Lower leg skin (tissue), 4 donors: ENCODE results near the gene HS6ST3. TPM values are rescaled to one million over a fixed set of nuclear protein-coding genes. Genes with fewer than 3 reads are reported as not detected.

ENCODE experiments used
- DNase-seq, 2 donors: peaks; one replicate each; pipeline ENCODE4 v3.0.0-alpha.2; 2019; ENCODE audit warnings: low spot score in 2 of 2
- H3K4me3 ChIP-seq: fragments of 200-600 bp; sonication (generic); 2 replicates; pipeline ENCODE4 v1.5.1; 2017; ENCODE audit warnings: mild to moderate bottlenecking, low read depth; ENCODE audit not compliant: poor library complexity, severe bottlenecking
- POLR2A ChIP-seq, 2 donors: fragments of 450-650 bp; IDR thresholded peaks; one replicate each; pipeline ENCODE4 v1.6.1; 2016 to 2017; ENCODE audit warnings: antibody characterized with exemption in 2 of 2, mild to moderate bottlenecking in 1 of 2, moderate library complexity in 1 of 2
- WGBS, 2 donors: methylation state at CpG; one replicate each; pipeline ENCODE4 v1.1.5; 2018; 5-methylcytosine and 5-hydroxymethylcytosine counted together
- intact Hi-C: fragments of 100-400 bp; cut with DNase I; formaldehyde crosslinking; loops from one replicate; pipeline ENCODE4 v1.15.0; 2023; ENCODE audit warnings: low total_unique reads
- total RNA-seq, 4 donors: library from RNA; depleted of rRNA; stranded (reverse); fragments of >200 nt; gene quantifications; one replicate each; pipeline ENCODE4 v1.1.0, GENCODE V29; 2016
- TF ChIP-seq, protein P1 (sequence below), 3 donors: fragments of 450-650 bp; IDR thresholded peaks; one replicate each; pipeline ENCODE4 v1.5.1; 2016; ENCODE audit warnings: antibody characterized with exemption in 3 of 3, mild to moderate bottlenecking in 3 of 3, moderate library complexity in 2 of 3

HS6ST3 gene
- total RNA-seq, 4 donors from 2014 or later = 0.72 to 1.5 (median 0.87) TPM

DNA sequence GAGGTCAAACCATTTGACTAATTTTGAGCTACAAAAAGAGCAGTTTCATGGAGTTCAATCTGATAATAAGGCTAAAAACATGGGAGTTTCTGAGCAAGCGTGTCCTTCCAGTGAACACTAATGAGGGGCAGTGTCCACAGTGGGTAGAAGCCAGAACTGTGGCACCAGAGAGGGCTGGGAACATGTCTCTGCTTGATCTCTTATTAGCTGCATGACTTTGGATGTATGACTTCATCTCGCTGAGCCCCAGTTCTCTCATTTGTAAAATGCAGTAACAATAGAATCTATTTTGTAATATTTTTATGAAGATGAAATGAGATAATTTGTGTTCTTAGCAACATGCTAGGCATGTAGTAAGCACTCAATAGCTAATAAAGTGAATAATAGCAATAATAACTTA lies 69.8 kb downstream of the HS6ST3 start:
- intact Hi-C loops = no loop called here

DNA sequence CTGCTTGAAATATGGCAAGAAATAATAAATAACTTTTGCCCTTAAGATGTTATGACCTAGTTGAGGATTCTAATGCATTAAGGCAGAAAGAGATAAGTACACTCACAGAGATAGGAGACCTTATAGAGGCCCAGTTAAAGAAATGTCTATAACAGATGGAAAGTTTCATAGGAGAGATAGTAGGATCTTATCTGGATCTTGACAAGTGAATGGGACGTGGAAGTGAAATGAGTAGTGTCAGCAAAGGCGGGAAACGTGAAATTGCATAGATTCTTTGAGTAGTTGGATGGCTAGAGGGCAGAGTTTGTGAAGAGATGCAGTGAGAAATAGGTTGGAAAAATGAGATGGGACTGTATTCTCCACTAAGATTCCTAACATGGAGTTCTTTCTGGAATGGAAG lies 71.2 kb downstream of the HS6ST3 start:
- TF ChIP-seq, protein P1, sequence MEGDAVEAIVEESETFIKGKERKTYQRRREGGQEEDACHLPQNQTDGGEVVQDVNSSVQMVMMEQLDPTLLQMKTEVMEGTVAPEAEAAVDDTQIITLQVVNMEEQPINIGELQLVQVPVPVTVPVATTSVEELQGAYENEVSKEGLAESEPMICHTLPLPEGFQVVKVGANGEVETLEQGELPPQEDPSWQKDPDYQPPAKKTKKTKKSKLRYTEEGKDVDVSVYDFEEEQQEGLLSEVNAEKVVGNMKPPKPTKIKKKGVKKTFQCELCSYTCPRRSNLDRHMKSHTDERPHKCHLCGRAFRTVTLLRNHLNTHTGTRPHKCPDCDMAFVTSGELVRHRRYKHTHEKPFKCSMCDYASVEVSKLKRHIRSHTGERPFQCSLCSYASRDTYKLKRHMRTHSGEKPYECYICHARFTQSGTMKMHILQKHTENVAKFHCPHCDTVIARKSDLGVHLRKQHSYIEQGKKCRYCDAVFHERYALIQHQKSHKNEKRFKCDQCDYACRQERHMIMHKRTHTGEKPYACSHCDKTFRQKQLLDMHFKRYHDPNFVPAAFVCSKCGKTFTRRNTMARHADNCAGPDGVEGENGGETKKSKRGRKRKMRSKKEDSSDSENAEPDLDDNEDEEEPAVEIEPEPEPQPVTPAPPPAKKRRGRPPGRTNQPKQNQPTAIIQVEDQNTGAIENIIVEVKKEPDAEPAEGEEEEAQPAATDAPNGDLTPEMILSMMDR (IDR thresholded peaks at IDR 0.05) = no peak
- TF ChIP-seq POLR2A (IDR thresholded peaks at IDR 0.05) = no peak
- 77 to 78% methylated on average over 3 of the region's 3 CpGs for WGBS, 2 donors
- intact Hi-C loops = no loop called here

More for the DNA sequence above, 69.8 kb downstream of the HS6ST3 start:
- no peak for DNase-seq
- TF ChIP-seq, protein P1 (IDR thresholded peaks at IDR 0.05) = no peak
- no peak for TF ChIP-seq POLR2A (IDR thresholded peaks at IDR 0.05)
- 82 to 86% methylated on average over 2 of the region's 2 CpGs for WGBS, 2 donors
- H3K4me3 ChIP-seq = no peak overlapping the region

DNA sequence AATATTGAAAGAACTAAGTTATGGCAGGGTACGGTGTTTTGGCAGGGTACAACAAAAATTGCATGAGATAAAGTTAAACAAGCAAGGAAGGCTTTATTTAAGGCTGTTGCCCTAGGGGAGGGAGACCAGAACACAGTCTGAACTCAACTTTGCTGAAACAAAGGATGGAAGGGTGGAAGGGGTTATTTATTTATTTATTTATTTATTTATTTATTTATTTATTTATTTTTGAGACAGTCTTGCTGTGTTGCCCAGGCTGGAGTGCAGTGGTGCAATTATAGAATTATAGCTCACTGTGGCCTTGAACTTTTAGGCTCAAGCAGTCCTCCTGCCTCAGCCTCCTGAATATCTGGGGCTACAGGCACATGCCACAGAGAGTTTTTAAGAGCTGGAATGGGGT lies 75.9 kb downstream of the HS6ST3 start:
- WGBS, 2 donors = 84 to 92% methylated on average over 1 of the region's 1 CpG
- H3K4me3 ChIP-seq = no peak overlapping the region
- intact Hi-C loops = no loop called here
- no peak for DNase-seq
- TF ChIP-seq POLR2A (IDR thresholded peaks at IDR 0.05) = no peak
- TF ChIP-seq, protein P1 (IDR thresholded peaks at IDR 0.05) = no peak

More for the DNA sequence above, 71.2 kb downstream of the HS6ST3 start:
- no peak overlapping the region for H3K4me3 ChIP-seq
- DNase-seq = no peak

DNA sequence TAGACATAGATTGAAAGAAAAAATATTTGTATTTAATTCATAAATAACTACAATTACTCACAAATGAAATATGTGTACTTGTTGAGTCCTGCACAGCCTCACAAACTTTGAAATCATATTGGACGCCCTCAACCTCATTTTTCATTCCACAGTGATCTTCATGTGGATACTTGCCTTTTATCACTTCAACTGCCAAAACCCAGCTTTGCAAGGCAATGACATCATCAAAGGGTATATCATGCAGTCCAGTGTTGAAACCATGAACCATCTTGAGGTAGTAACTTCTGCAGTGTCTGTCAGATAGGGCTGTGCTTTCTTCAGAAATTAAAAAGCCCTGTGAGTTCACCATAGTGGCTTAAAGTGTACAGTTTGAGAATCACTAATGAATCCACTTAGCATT lies 82.2 kb downstream of the HS6ST3 start:
- intact Hi-C loops = no loop called here
- no peak overlapping the region for H3K4me3 ChIP-seq
- 28 to 36% methylated on average over 1 of the region's 1 CpG for WGBS, 2 donors
- TF ChIP-seq POLR2A (IDR thresholded peaks at IDR 0.05) = no peak
- TF ChIP-seq, protein P1 (IDR thresholded peaks at IDR 0.05) = no peak
- DNase-seq = no peak

DNA sequence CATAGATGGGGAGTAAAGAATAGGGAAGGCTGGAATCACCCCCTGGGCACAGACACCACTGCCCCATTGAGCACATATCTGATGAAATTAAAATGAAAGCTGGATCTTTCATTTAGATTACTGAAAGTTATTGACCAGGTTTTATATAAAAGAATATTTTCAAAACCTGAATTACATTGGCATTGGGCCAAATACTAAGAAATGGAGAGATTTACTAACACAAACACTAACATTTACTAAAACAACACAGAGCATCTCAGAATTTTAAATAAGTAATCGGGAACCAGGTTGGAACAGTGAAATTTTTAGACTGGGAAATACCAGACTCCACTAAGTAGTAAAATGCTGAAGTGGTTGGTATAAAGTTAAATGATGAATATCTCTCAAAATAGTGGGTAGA lies 88.9 kb downstream of the HS6ST3 start:
- TF ChIP-seq POLR2A (IDR thresholded peaks at IDR 0.05) = no peak
- TF ChIP-seq, protein P1 (IDR thresholded peaks at IDR 0.05) = no peak
- H3K4me3 ChIP-seq = no peak overlapping the region
- 83 to 94% methylated on average over 1 of the region's 1 CpG for WGBS, 2 donors
- intact Hi-C loops = no loop called here
- no peak for DNase-seq

DNA sequence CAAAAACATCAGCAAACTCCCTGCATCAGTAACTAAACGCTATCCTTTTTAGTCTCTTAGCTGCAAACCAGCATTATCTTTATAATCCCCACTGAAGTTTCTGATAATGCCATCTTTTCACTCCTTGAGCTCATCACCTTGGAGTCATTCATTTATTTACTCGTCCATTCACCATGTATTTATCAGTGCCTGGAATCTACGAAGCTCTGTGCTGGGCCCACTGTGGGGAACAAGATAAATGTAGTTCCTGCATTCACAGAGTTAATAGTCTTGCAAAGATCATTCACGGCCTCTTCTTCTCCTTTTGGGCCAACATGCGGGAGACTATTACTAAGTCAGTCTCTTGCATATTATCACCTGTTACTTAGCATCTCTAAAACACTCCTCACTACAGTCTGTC lies 89.4 kb downstream of the HS6ST3 start:
- H3K4me3 ChIP-seq = no peak overlapping the region
- WGBS, 2 donors = 92 to 93% methylated on average over 5 of the region's 5 CpGs
- DNase-seq = no peak
- intact Hi-C loops = no loop called here
- TF ChIP-seq POLR2A (IDR thresholded peaks at IDR 0.05) = no peak
- TF ChIP-seq, protein P1 (IDR thresholded peaks at IDR 0.05) = no peak
